DMS153 treated with DMSO at 0.1 percent for 48 hours (cell line): Measurements from ENCODE around the gene HMG20A.
"Not testable (repeated sequence)": the region's sequence is repeated elsewhere in the genome, so short reads cannot be mapped to it uniquely, and the experiment has no call there.

Experiments used
- DNase-seq: peaks from one replicate; lab custom pipeline; 2025; ENCODE audit not compliant: unreplicated experiment; lab: John Stamatoyannopoulos, UW

HMG20A gene

DNA sequence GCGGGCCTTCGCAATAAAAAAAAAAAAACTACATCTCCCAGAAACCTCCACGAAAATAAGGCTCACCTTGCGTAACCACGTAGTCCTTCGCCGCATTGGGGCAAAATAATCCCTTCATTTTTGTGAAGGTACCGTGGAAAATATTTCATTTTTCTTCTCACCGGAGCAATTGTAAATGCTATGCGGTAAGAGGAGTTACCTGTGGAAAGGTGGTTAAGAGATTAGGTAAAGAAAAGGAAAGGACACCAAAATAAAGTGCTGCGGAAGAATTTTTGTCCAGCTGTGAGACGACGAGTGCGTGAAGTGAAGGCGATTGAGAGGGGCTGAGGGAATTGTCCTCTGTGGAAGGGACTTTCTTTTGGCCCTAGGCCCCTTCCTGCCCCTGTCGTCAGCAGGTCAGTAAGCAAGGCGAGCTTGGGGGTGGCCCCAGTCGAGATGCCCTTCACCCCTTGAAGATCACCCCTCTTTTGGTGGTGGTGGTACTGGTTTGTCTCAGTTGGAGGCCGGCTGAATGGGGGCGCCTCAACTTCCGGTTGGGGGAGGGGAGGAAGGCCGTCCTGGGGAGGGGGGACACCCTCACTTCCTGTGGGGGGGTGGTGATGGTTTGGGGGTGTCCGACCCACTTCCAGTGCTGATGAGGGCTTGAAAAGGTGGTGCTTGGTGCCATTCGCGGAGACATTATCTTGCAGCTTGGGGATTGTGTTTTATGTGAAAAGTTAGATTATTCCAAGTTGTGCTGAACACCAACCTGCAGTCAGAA is at the start of gene HMG20A:
HMG20A (plus strand) TSS at position 279 of the 760 bp plus-strand sequence. CDS start 37,520 bp downstream, outside the sequence.
- peak; percentile 5 for DNase-seq

DNA sequence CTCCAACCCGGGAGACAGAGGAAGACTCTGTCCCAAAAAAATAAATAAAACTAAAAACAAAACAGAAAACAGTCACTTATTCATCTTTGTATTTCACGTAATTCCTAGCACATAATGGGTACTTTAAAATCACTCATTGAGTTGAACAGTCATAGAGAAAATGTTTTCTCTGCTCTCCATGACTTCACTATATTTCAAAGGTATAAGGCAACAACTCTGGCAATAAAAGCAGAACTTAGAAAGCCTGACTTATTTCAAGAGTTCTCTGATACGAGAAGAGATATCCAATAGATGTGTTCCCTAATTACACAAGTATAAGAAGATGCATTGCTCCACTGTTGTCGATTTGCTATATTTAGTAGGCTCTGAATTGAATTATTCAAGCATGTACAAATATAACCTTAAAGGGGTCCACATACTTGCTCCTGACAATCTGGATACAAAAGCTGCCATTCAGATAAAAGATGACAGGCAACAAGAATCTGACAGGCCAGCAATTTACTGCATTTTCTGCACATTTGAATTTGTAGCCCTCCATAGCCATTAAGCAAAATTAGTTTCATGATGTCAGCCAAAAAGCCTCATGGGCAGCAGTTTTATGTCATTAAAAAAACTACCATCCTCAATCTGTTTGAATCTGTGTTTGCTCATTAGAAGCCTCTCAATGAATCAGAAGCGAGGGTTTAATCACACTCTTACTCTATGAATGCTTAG is 48.7 kb upstream of the HMG20A start:
- DNase-seq = no peak

- DNase-seq = no peak
These were observed 47.2 kb upstream of the HMG20A start for GRCh38 chr15:77373441-77373840.

GRCh38 chr15:77375133-77375532 is 45.6 kb upstream of the HMG20A start:
- no peak for DNase-seq

DNA sequence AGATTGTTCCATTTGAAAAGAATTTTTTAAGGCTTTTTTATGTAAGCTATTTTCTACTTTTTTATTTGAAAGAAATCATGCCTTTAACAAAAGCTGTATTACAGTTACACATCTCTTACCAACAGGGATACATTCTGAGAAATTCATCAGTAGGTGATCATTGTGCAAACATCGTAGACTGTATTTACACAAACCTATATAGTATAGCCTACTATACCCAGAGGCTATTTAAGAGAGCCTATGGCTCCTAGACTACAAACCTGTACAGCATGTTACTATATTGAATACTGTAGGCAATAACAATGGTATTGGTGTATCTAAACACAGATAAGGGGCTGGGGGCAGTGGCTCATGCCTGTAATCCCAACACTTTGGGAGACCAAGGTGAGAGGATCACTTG is 43.9 kb upstream of the HMG20A start:
- DNase-seq = no peak

- DNase-seq = no peak
These were observed 40.7 kb upstream of the HMG20A start for GRCh38 chr15:77380033-77380432.

DNA sequence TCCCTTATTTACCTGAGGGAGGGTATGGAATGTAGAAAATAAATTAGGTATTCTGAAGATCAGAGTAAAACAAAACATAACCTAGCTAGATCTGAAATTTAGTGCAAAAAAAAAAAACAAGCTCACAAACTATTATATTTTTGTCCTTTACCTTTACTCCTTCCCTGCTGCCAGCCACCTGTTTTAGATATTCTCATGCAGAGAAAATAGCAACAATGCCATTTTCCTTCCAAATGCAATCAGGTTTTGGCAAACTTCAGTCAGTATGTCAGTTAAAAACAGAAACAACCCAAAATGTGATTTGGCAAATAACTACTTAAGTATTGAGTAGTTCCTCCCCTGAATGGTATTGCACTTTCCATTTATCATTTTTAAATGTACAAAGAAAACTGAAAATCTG is 36.6 kb upstream of the HMG20A start:
- no peak for DNase-seq

DNA sequence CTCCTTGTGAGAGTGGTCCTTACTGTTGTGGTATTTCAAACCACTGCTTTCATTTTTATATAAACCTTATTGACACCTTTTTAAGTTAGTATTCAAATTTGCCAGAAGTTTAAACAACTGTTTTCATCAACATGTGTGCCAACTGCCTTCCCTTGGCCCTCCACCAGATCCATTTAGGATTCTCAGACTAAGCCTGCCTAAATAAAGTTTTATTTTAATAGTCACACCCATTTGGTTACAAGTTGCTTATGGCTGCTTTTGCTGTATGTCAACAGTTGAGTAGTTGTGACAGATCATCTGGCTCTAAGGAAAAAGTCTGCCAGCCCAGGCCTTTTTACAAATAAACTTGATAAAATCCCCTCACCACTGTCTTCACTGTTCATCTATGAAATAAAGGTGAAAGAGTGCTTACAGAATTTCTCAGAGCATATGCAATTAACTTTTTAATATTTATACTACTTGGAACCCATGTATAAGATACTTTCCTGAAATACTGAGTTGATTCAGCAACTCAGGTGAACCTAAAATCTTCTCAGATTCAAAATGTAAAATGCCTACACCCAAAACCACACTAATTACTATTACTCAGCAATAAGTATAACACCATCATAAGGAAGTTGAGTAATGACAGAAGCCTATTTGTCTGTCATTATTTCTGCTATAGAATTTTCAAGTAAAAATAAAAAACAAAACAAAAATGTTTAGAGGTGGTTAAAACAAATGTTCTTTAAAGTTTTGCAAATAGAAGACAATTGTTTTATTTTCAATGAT is 35.9 kb upstream of the HMG20A start:
- DNase-seq = no peak

- no peak for DNase-seq
These were observed 34.1 kb upstream of the HMG20A start for GRCh38 chr15:77386626-77387025.

DNA sequence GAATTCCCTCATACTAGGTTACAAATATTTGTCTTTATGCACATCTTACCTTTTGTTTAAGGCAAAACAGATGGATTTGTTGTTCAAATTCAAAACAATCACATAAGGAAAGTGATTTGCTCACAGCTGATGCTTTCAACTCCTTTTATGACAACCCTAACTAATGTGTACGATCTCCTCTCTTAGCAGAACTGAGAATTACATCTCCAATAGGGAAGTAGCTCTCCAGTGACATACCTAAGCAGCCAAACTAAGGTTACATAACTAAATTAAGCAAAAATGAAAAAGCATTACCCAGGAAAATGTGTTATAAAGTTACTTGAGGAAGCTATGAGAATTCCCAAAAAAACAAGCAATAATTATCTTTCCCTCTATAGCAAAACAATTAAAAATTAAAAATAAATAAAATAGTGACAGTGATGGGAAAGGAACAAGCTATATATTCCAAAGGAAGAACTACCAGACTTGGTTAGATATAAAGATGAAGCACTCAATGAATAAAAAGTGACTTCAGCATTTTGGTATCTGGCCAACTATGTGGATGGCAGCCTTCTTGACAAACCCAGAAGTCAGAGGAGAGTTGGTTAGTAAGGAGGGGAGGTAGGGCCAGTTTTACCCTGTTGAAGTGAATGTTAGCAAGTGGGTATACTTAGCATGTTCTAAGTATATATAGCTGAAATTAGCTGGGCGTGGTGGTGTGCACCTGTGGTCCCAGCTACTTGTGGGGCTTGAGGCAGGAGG is 33.2 kb upstream of the HMG20A start:
- no peak for DNase-seq

GRCh38 chr15:77391372-77391951 is 29.2 kb upstream of the HMG20A start:
- no peak for DNase-seq

GRCh38 chr15:77392762-77393470 is 27.8 kb upstream of the HMG20A start:
- DNase-seq = no peak

DNA sequence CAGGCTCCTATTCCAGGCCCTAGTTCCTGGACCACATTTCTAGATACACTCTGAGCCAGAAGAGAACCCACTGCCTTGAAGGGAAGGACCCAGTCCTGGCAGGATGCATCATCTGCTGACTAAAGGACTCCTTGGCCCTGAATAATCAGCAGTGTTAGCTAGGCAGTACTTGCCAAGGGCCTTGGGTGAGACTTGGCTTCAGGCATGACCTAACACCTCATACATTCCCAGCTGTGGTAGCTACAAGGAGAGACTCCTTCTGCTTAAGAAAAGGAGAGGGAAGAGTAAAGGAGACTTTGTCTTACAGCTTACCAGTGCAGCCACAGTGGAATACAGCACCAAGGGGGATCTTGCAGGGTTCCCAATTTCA is 27.2 kb upstream of the HMG20A start:
- DNase-seq = no peak

GRCh38 chr15:77395013-77395774 is 25.5 kb upstream of the HMG20A start:
- DNase-seq = no peak

DNA sequence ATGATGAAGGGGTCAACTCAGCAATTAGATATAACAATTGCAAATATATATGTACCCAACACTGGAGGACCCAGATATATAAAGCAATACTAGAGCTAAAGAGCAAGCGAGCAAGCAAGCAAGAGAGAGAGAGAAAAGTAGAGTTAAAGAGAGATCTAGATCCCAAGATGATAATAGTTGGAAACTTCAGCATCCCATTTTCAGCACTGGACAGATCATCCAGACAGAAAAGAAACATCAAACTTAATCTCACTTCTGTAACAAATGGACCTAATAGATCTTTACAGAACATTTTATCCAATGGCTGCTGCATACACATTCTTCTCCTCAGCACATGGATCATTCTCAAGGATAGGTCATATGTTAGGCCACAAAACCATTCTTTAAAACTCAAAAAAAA is 24.0 kb upstream of the HMG20A start:
- DNase-seq = no peak

DNA sequence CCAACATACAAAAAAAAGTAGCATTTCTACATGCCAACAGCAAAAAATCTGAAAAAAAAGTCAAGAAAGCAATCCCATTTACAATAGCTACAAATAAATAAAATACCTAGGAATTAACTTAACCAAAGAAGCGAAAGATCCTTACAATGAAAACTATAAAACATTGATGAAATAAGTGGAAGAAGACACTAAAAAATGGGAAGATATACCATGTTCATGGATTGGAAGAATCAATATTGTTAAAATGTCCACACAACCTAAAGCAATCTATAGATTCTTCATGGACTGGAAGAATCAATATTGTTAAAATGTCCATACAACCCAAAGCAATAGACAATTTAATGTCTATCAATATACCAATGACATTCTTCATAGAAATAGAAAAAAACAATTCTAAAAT is 21.8 kb upstream of the HMG20A start:
- no peak for DNase-seq

DNA sequence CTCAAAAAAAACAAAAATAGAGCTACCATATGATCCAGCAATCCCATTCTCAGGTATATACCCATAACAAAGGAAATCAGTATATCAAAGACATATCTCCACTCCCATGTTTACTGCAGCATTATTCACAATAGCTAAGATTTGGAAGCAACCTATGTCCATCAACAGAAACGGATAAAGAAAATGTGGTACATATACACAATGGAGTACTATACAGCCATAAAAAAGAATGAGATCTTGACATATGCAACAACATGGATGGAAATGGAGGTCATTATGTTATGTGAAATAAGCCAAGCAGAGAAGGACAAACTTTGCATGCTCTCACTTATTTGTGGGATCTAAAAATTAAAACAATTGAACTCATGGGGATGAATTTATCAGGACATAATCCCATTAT is 20.4 kb upstream of the HMG20A start:
- no peak for DNase-seq

DNA sequence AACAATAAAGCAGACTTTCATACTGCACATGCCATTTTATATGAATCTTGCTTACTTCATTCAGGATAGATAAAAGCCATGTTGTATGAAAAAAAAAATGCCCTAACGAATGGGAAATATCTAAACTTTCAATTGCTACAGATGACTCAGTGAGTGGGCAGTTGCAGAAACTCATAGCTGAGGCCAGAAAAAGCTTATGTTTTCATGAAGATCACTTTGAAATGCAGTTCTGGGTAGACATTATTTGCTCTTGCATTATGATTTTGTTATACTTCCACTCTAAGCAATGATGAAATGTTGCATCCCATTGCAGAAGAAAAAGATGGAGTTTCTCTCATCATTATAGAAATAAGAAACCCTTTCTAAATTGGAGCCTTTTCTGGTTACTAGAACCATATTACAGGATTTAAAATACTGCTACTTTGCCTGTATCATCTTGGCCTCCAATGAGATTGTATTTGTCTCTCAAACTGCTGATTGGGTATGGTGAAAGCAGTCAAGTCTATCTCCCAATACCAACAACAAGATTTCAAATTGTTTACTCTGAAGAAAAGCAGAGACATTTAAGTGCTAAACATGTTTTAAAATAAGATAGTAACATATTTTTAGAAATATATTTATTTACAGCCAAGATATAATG is 17.8 kb upstream of the HMG20A start:
- no peak for DNase-seq

DNA sequence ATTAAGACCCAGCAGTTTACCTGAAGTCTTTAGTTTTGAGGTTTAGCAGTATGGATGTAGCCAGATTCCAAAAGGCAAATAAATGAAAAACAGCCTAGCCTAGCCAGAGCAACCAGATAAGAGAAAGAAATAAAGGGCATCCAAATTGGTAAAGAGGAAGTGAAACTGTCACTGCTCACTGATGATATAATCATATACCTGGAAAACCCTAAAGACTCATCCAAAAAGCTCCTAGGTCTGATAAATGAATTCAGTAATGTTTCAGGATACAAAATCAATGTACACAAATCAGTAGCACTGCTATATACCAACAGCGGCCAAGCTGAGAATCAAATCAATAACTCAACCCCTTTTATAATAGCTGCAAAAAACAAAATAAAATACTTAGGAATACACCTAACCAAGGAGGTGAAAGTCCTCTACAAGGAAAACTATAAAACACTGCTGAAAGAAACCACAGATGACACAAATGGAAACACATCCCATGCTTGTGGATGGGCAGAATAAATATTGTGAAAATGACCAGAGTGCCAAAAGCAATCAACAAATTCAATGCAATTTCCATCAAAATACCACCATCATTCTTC is 14.4 kb upstream of the HMG20A start:
- DNase-seq = not testable (repeated sequence)
